ENCODE data around the gene INTS1.

The INTS1 gene

DNA sequence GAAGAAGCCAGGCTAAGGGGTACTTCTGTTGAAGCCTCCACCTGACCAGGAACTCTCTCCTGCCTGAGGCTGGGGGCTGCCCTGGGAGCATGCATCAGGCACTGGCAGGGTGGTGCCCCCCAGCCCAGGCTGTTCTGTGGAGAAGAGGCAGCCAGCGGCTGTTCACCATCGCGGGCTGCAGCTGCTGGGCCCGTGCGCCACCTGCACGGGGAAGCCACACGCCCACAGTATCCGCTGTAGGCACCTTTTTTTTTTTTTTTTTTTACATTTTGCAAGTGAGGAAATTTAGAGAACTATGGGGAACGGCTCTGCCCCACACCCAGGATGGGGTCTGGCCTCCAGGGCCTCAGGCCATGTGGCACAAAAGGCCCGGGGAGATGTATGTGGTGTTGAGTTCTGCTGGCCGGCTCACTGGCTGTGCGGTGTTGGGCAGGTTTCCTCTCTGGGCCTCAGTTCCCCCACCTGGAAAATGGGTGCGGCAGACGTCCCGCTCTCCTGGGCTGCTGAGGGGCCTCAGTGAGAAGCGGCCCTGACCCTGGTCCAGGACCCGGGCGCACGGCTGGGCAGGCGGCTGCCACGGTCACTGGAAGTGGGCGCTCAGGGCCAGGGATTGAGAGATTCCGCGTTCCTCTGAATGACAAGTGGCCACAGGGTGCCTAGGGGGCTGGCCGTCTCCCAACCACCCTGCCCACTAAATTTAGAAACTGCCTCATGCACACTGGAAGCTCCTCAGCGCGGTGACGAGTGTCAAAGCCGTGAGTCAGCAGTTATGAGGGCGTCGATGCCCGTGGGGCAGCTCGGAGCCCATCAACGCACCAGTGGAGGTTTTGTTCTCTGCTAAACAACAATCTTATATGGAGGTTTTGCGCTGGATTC lies 8.8 kb upstream of the INTS1 start:
- DNase-seq (ENCODE audit: low spot score): peak; percentile 80
- TF ChIP-seq, protein P1, sequence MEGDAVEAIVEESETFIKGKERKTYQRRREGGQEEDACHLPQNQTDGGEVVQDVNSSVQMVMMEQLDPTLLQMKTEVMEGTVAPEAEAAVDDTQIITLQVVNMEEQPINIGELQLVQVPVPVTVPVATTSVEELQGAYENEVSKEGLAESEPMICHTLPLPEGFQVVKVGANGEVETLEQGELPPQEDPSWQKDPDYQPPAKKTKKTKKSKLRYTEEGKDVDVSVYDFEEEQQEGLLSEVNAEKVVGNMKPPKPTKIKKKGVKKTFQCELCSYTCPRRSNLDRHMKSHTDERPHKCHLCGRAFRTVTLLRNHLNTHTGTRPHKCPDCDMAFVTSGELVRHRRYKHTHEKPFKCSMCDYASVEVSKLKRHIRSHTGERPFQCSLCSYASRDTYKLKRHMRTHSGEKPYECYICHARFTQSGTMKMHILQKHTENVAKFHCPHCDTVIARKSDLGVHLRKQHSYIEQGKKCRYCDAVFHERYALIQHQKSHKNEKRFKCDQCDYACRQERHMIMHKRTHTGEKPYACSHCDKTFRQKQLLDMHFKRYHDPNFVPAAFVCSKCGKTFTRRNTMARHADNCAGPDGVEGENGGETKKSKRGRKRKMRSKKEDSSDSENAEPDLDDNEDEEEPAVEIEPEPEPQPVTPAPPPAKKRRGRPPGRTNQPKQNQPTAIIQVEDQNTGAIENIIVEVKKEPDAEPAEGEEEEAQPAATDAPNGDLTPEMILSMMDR (IDR thresholded peaks at IDR 0.05; ENCODE audit: borderline replicate concordance, control extremely low read depth, extremely low read depth, insufficient read depth, missing control alignments): no peak
- in situ Hi-C loops (cut with MboI; ENCODE audit: low sequenced_read_pairs, unreplicated experiment): no loop called here

- no peak for DNase-seq (ENCODE audit: low spot score)
- in situ Hi-C loops (cut with MboI; ENCODE audit: low sequenced_read_pairs, unreplicated experiment): no loop called here
- TF ChIP-seq, protein P1 (IDR thresholded peaks at IDR 0.05; ENCODE audit: borderline replicate concordance, control extremely low read depth, extremely low read depth, insufficient read depth, missing control alignments): no peak
These were observed 7.5 kb upstream of the INTS1 start for GRCh38 chr7:1511444-1512422.

GRCh38 chr7:1510780-1511154 lies 6.6 kb upstream of the INTS1 start:
- no peak for DNase-seq (ENCODE audit: low spot score)
- TF ChIP-seq, protein P1 (IDR thresholded peaks at IDR 0.05; ENCODE audit: borderline replicate concordance, control extremely low read depth, extremely low read depth, insufficient read depth, missing control alignments): no peak
- in situ Hi-C loops (cut with MboI; ENCODE audit: low sequenced_read_pairs, unreplicated experiment): no loop called here

DNA sequence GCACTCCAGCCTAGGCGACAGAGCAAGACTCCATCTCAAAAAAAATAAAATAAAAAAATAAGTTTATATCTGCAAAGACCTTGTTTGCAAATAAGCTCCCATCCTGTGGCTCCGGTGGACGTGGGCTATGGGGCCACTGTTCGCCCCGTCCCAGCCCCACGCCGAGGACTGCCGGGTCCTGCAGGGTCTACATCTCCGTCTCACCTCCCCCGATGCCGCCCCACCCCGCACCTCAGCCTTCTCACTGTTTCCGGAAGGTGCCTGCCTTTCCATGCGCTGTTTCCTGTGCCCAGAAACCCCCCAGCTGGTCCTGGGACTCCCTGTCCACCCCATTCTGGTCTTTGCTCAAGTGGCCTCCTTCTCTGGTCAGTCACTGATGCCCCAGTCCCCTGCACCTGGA lies 5.0 kb upstream of the INTS1 start:
- in situ Hi-C loops (cut with MboI; ENCODE audit: low sequenced_read_pairs, unreplicated experiment): no loop called here

DNA sequence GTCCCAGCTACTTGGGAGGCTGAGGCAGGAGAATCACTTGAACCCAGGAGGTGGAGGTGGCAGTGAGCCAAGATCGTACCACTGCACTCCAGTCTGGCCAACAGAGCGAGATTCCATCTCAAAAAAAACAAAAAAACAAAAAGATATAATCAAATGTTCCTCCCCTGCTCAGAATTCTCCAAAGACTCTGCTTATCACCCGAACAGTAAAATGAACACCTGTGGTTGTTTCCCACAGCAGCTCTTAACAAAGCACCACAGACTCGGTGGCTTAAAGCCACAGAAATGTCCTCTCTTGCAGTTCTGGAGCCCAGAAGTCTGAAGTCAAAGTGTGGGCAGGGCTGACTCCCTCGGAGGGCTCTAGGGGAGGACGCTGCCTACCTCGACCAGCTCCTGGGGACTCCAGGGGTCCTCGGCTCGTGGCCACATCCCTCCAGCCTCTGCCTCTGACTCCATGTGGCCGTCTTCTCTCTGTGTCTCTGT lies 4.1 kb upstream of the INTS1 start:
- in situ Hi-C loops (cut with MboI; ENCODE audit: low sequenced_read_pairs, unreplicated experiment): no loop called here
- TF ChIP-seq, protein P1 (IDR thresholded peaks at IDR 0.05; ENCODE audit: borderline replicate concordance, control extremely low read depth, extremely low read depth, insufficient read depth, missing control alignments): no peak
- no peak for DNase-seq (ENCODE audit: low spot score)

More for the DNA sequence above, 5.0 kb upstream of the INTS1 start:
- DNase-seq (ENCODE audit: low spot score): no peak
- TF ChIP-seq, protein P1 (IDR thresholded peaks at IDR 0.05; ENCODE audit: borderline replicate concordance, control extremely low read depth, extremely low read depth, insufficient read depth, missing control alignments): no peak

Data from GM13976 (cell line).